ENCODE data around the gene SLC17A2. TPM values are rescaled to one million over a fixed set of nuclear protein-coding genes. Genes with fewer than 3 reads are reported as not detected.
"Not testable (repeated sequence)": the region's sequence is repeated elsewhere in the genome, so short reads cannot be mapped to it uniquely, and the experiment has no call there.

The SLC17A2 gene
- total RNA-seq, 6 experiments from 2014 or later: 23.3 to 40.7 (median 33.4) TPM

DNA sequence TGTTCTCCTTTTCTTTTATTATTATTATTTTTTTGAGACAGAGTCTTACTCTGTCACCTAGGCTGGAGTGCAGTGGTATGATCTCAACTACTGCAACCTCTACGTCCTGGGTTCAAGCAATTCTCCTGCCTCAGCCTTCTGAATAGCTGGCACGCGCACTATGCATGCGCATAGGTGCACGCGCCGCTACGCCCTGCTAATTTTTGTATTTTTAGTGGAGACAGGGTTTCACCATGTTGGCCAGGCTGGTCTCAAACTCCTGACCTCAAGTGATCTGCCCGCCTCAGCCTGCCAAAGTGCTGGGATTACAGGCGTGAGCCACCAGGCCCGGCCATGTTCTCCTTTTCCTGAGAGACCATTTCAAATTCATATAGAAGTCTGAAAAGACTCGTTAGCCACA is 706 bp downstream of the SLC17A2 start:
- WGBS (ENCODE audit: insufficient coverage, low coverage, low lambda C conversion rate, missing lambda C conversion rate): 27% methylated on average over 12 of the region's 12 CpGs
- peaks cover 0 to 33% (median 3%) of the 10 kb centered on the region in 4 donors for H3K4me1 ChIP-seq
- intact Hi-C loops (cut with DNase I); H3K9me3 ChIP-seq; H3K27me3 ChIP-seq; H3K36me3 ChIP-seq: not testable (repeated sequence)
- H3K27ac ChIP-seq: peak overlapping the region; percentile 89 to 91 (median 91)
- peak overlapping the region; percentile 19 to 49 (median 47) for H3K4me3 ChIP-seq
- ATAC-seq (peak; percentile 17 to 48 (median 34)), DNase-seq (peak; percentile 42 to 60 (median 57))
- TF ChIP-seq POLR2A (IDR thresholded peaks at IDR 0.05): peak; percentile 44

DNA sequence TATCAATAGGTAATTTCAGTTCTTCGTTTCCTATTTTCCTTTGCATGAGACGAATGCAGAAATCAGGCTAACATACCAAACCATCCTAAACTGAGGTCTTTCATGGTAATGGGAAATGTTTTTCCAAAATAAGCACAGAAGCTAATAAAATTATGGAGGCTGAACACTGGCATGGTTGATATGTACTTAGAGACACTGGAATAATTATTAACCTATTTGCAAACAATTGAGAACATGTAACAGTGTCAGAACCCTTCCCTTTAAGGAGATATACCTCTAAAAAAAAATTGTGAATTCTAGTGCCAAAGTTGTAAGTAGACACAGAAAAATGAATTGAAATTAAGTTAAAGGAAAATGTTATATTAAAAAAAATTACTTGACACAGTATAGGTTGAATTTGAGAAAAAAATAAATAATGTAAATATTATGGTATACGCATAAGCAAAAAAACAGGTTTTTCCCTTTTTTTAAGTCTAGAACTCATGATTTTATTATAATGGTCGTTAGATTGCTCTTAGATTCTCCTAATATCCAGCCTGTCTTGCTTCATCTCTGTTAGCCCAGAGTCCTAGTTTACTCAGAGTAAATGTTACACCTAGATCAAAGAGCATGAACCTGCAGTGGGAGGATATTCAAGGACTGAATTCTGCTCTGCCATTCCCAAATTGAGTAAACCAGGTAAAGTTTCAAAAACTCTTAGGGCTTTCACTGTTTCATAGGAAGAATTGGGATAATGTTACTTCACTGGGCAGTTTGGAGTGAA is 1.7 kb downstream of the SLC17A2 start:
- Histone ChIP-seq H3K9me3 (no peaks in the 10 kb centered on the region), H3K27me3 (no peaks in the 10 kb centered on the region), H3K36me3 (peaks cover 0 to 4% (median 0%) of the 10 kb centered on the region in 4 donors), H3K27ac (peak overlapping the region; percentile 89 to 91 (median 91)), H3K4me3 (peak overlapping the region; percentile 19 to 49 (median 47)), H3K4me1 (peaks cover 0 to 33% (median 3%) of the 10 kb centered on the region in 4 donors)
- WGBS (ENCODE audit: insufficient coverage, low coverage, low lambda C conversion rate, missing lambda C conversion rate): 25% methylated on average over 4 of the region's 4 CpGs
- intact Hi-C loops (cut with DNase I): no loop called here
- DNase-seq (no peak), ATAC-seq (peak; percentile 52 to 81 (median 71))
- TF ChIP-seq, protein P1, sequence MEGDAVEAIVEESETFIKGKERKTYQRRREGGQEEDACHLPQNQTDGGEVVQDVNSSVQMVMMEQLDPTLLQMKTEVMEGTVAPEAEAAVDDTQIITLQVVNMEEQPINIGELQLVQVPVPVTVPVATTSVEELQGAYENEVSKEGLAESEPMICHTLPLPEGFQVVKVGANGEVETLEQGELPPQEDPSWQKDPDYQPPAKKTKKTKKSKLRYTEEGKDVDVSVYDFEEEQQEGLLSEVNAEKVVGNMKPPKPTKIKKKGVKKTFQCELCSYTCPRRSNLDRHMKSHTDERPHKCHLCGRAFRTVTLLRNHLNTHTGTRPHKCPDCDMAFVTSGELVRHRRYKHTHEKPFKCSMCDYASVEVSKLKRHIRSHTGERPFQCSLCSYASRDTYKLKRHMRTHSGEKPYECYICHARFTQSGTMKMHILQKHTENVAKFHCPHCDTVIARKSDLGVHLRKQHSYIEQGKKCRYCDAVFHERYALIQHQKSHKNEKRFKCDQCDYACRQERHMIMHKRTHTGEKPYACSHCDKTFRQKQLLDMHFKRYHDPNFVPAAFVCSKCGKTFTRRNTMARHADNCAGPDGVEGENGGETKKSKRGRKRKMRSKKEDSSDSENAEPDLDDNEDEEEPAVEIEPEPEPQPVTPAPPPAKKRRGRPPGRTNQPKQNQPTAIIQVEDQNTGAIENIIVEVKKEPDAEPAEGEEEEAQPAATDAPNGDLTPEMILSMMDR (IDR thresholded peaks at IDR 0.05): no peak
- TF ChIP-seq POLR2A (IDR thresholded peaks at IDR 0.05): peak; percentile 47

DNA sequence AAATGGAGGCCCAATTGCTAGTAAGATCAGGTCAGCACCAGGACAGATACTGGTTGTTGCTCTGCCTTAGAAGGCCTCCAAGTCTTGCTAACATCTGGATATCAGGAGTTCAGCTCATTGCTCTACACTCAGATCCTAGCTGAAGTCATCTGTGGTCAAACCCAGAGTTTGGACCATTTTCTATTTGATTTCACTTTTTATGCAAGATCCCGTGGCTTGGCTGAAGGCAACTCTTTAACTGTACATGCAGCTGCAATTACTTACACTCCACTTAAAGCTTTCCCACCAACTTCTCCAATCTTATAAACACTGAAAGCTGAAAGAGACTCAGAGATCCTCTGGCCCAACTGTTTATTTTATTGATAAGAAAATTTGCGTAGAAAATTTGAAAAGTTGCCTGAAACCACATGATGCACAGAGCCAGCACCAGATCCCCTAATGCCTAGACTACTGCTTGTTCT is 2.7 kb downstream of the SLC17A2 start:
- 13% methylated on average over 2 of the region's 2 CpGs for WGBS (ENCODE audit: insufficient coverage, low coverage, low lambda C conversion rate, missing lambda C conversion rate)
- Histone ChIP-seq H3K4me3 (peak overlapping the region; percentile 6 to 49 (median 47)), H3K27me3 (no peaks in the 10 kb centered on the region), H3K4me1 (peaks cover 0 to 33% (median 3%) of the 10 kb centered on the region in 4 donors), H3K27ac (peak overlapping the region; percentile 89 to 91 (median 91)), H3K9me3 (no peaks in the 10 kb centered on the region), H3K36me3 (peaks cover 0 to 5% (median 0%) of the 10 kb centered on the region in 4 donors)
- TF ChIP-seq, protein P1 (IDR thresholded peaks at IDR 0.05): no peak
- no peak for TF ChIP-seq POLR2A (IDR thresholded peaks at IDR 0.05)
- intact Hi-C loops (cut with DNase I): no loop called here
- DNase-seq (no peak), ATAC-seq (peak; percentile 17 to 27 (median 24))

DNA sequence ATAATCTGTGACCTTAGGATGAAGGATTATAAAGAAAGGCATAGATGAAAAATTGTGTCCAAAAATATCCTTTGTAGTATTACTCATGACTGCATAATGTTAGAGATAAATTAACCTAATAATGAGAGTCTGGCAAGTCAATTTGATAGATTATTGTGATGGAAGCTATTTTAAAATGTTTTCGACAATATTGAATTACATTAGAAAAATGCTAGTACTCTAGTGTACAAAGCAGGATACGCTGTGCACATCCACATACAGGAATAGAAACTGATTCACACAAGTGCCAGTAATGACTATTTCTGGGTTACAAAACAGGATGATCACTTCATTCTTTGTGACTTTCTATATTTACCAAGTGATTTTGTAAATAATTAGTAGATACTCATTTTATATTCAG is 3.3 kb downstream of the SLC17A2 start:
- peaks cover 0 to 8% (median 2%) of the 10 kb centered on the region in 4 donors for H3K36me3 ChIP-seq
- WGBS (ENCODE audit: insufficient coverage, low coverage, low lambda C conversion rate, missing lambda C conversion rate): 43% methylated on average over 2 of the region's 2 CpGs

More for the DNA sequence above, 3.3 kb downstream of the SLC17A2 start:
- H3K27me3 ChIP-seq: no peaks in the 10 kb centered on the region
- H3K9me3 ChIP-seq: no peaks in the 10 kb centered on the region
- peak in 1 of 4 donors; percentile 39 for ATAC-seq
- H3K4me1 ChIP-seq: peaks cover 0 to 28% (median 3%) of the 10 kb centered on the region in 4 donors
- peak; percentile 10 for TF ChIP-seq POLR2A (IDR thresholded peaks at IDR 0.05)
- TF ChIP-seq, protein P1 (IDR thresholded peaks at IDR 0.05): no peak
- DNase-seq: no peak
- intact Hi-C loops (cut with DNase I): no loop called here
- peak overlapping the region; percentile 6 to 49 (median 47) for H3K4me3 ChIP-seq
- H3K27ac ChIP-seq: peak overlapping the region; percentile 89 to 91 (median 91)
